Subcutaneous adipose tissue (tissue), 4 donors: ENCODE measurements around the gene C20orf202. TPM values are rescaled to one million over a fixed set of nuclear protein-coding genes. Genes with fewer than 3 reads are reported as not detected.

ENCODE experiments used
- total RNA-seq, 4 donors: library from RNA; depleted of rRNA; stranded (reverse); fragments of >200 nt; gene quantifications; one replicate each; pipeline ENCODE4 v1.1.0, GENCODE V29; 2016
- TF ChIP-seq, protein P1 (sequence below): fragments of 450-650 bp; IDR thresholded peaks from one replicate; pipeline ENCODE4 v1.5.1; 2016; ENCODE audit warnings: low read depth, mild to moderate bottlenecking, control low read depth, antibody characterized with exemption, moderate library complexity

Gene C20orf202
- total RNA-seq, 4 donors from 2014 or later, result 0.75 to 1.1 (median 0.85) TPM; not detected in 1

GRCh38 chr20:1198751-1199150, 4.5 kb upstream of the C20orf202 start:
- TF ChIP-seq, protein P1, sequence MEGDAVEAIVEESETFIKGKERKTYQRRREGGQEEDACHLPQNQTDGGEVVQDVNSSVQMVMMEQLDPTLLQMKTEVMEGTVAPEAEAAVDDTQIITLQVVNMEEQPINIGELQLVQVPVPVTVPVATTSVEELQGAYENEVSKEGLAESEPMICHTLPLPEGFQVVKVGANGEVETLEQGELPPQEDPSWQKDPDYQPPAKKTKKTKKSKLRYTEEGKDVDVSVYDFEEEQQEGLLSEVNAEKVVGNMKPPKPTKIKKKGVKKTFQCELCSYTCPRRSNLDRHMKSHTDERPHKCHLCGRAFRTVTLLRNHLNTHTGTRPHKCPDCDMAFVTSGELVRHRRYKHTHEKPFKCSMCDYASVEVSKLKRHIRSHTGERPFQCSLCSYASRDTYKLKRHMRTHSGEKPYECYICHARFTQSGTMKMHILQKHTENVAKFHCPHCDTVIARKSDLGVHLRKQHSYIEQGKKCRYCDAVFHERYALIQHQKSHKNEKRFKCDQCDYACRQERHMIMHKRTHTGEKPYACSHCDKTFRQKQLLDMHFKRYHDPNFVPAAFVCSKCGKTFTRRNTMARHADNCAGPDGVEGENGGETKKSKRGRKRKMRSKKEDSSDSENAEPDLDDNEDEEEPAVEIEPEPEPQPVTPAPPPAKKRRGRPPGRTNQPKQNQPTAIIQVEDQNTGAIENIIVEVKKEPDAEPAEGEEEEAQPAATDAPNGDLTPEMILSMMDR, result no peak

DNA sequence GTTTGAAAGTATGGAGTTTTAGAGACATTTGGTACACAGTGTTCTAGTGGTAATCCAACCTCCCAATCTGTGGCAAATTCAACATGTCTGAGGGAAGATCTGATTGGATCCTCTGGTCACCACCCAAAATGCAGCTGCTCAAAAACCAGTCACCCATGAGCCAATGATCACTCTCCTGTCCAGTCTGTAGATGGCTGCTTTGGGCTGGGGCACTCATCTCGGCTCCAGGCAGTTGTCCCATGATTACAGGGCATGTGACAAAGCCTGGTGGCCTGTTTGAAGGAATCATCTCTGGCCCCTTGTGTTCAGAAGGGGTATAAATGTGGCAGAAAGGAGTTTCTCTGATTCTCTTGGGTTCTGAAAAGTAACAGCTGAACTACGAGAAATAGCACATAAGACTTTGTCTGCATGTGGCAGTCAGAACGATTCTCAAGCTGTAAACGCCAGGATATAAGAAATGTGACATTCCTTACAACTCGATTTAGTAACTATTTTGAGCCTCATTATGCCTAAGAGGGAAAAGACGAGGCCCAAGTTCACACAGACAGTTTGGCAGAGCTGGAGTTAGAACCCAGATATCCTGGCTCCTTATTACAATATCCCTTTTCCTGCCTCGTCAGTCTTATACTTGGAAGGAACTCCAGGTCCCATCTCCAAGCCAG, 3.9 kb upstream of the C20orf202 start:
- TF ChIP-seq, protein P1, result no peak

DNA sequence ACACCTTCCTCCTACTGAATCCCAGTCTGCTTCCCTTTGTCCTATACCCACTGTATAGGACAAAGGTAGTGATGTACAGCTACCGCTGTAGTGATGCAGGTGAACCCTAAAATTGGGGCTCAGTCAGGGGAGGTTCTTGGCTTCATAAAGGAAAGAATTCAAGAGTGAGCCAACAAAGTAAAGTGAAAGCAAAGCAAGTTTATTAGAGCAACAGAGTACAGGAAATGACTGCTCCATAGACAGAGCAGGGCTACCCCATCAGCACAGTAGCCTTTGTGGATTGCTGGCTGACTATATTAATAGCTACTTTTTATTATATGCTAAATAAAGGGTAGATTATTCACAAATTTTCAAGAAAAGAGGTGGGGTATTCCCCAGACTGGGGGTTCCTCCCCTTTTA, 3.3 kb upstream of the C20orf202 start:
- TF ChIP-seq, protein P1, result no peak

GRCh38 chr20:1203630-1204029, 376 bp downstream of the C20orf202 start:
- TF ChIP-seq, protein P1, result no peak

DNA sequence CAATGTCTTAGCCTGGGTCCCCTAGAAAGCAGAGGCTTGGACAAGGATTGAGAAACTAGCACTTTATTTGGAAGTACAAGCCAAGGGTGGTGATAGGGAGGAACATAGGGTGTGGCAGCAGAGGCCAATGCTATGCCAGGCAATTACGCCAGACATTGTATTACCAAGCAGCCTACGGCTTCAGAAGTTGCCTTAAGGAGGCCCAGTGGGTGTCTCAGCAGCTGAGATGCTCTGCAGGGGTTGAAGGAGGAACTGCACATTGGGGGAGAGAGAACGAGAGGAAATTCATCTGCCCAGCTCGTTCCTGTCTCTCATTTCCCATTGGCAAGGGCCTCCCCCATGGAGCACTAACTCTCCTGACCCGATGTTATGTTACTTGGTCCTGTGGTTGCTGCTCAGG, 859 bp downstream of the C20orf202 start:
- TF ChIP-seq, protein P1, result no peak

- TF ChIP-seq, protein P1, result no peak
Measured at GRCh38 chr20:1204576-1204975, 1.3 kb downstream of the C20orf202 start.

GRCh38 chr20:1205802-1206201, 2.5 kb downstream of the C20orf202 start:
- TF ChIP-seq, protein P1, result no peak
